ENCODE data around the gene CST8.

DNA sequence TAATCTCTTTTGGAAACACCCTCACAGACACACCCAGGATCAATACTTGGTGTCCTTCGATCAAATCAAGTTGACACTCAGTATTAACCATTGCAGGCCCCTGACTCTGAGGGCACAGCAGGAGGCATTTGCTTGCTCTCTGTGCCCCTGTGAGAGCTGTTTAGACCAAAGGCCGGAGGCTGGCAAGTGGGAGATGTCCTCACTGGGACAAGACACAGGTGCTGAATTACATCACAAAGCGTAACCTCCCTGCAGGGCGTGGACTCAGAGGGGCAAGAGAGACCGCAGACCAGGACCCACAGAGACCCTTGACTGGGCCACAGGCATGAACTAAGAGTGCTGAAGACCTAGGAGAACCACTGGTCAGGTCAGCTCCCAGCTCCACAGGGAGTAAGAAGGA, at the start of gene CST8:
- TF ChIP-seq EP300 (IDR thresholded peaks at IDR 0.05; ENCODE audit: borderline replicate concordance in 1 of 2, low read depth in 1 of 2, low read length in 1 of 2) (no peak), CHD2 (IDR thresholded peaks at IDR 0.05; ENCODE audit: low read length, partially characterized antibody) (no peak), CTCF (IDR thresholded peaks at IDR 0.05) (no peak), YY1 (IDR thresholded peaks at IDR 0.05; ENCODE audit: low read depth) (no peak), NFIC (IDR thresholded peaks at IDR 0.05; ENCODE audit: borderline replicate concordance) (no peak), TCF12 (IDR thresholded peaks at IDR 0.05) (no peak), USF1 (IDR thresholded peaks at IDR 0.05; ENCODE audit: borderline replicate concordance, low read depth) (no peak)

All from SK-N-SH (cell line).